K562 (cell line): ENCODE measurements around the gene CPED1. TPM values are rescaled to one million over a fixed set of nuclear protein-coding genes. Genes with fewer than 3 reads are reported as not detected.
A peak's percentile ranks its signal among the peaks of the same experiment; 100 is the strongest.

Source experiments
- BRCA1 ChIP-seq, 2 experiments: fragments of 450-650 bp in 1 of 2; sonication (generic) in 1 of 2; formaldehyde crosslinking in 1 of 2; IDR thresholded peaks; 2 replicates each; pipeline versions ENCODE4 v1.5.0 to v1.6.1; 2017 to 2020; ENCODE audit warnings: mild to moderate bottlenecking in 1 of 2, missing genetic modification reagents in 1 of 2
- DPF2 ChIP-seq: fragments of 450-650 bp; IDR thresholded peaks from 2 replicates; pipeline ENCODE4 v1.6.1; 2016
- FOSL1 ChIP-seq: fragments of 200-800 bp; sonication (Bioruptor generic); conservative IDR thresholded peaks from 2 replicates; pipeline ENCODE4 v1.6.1; 2016; ENCODE audit warnings: missing genetic modification characterization, missing compliant biosample characterization
- HCFC1 ChIP-seq: IDR thresholded peaks from 2 replicates; pipeline ENCODE4 v1.6.1; 2012; ENCODE audit warnings: low read depth, low read length, improper control_type of control experiment
- LCOR ChIP-seq: sonication (generic); formaldehyde crosslinking; IDR thresholded peaks from 2 replicates; pipeline ENCODE4 v1.8.0; 2022; ENCODE audit warnings: mild to moderate bottlenecking, missing genetic modification reagents
- NCOA2 ChIP-seq, 2 experiments: fragments of 450-650 bp; IDR thresholded peaks; 2 replicates each; pipeline ENCODE4 v1.6.1; 2018; ENCODE audit warnings: mild to moderate bottlenecking in 2 of 2, moderate library complexity in 1 of 2; ENCODE audit not compliant: partially characterized antibody in 2 of 2
- NFYB ChIP-seq: IDR thresholded peaks from 2 replicates; pipeline ENCODE4 v1.6.1; 2011; ENCODE audit warnings: mild to moderate bottlenecking, moderate library complexity; ENCODE audit not compliant: insufficient read length; ENCODE audit errors: extremely low read depth
- NR2F6 ChIP-seq: fragments of 450-650 bp; formaldehyde crosslinking; IDR thresholded peaks from 2 replicates; pipeline ENCODE4 v1.4.0; 2020; ENCODE audit warnings: mild to moderate bottlenecking
- PHB2 ChIP-seq: fragments of 450-650 bp; IDR thresholded peaks from 2 replicates; pipeline ENCODE4 v1.6.1; 2017; ENCODE audit warnings: low read depth
- RFX1 ChIP-seq: fragments of 450-650 bp; IDR thresholded peaks from 2 replicates; pipeline ENCODE4 v1.6.1; 2016; ENCODE audit warnings: mild to moderate bottlenecking, moderate library complexity
- SAFB2 ChIP-seq: fragments of 200-400 bp; formaldehyde crosslinking; IDR thresholded peaks from 2 replicates; pipeline ENCODE4 v1.6.1; 2018; ENCODE audit warnings: borderline replicate concordance, low read length, low read depth, moderate library complexity; ENCODE audit not compliant: severe bottlenecking
- SLC30A9 ChIP-seq: fragments of 250-450 bp; sonication (Bioruptor Pico); IDR thresholded peaks from 2 replicates; pipeline ENCODE4 v1.8.0; 2022; ENCODE audit warnings: mild to moderate bottlenecking, moderate library complexity
- TEAD2 ChIP-seq: fragments of 450-650 bp; IDR thresholded peaks from 2 replicates; pipeline ENCODE4 v1.6.1; 2016; ENCODE audit warnings: missing genetic modification characterization, control low read depth, missing compliant biosample characterization
- ZNF140 ChIP-seq: fragments of 250-450 bp; sonication (Bioruptor Pico); IDR thresholded peaks from 2 replicates; pipeline ENCODE4 v1.8.0; 2021; ENCODE audit warnings: moderate library complexity, mild to moderate bottlenecking, inconsistent platforms
- ZNF143 ChIP-seq: sonication (generic); formaldehyde crosslinking; IDR thresholded peaks from 2 replicates; pipeline ENCODE4 v1.9.0; 2022; ENCODE audit warnings: mild to moderate bottlenecking, missing genetic modification reagents
- ZNF239 ChIP-seq: fragments of 250-450 bp; sonication (Bioruptor Pico); IDR thresholded peaks from 2 replicates; pipeline ENCODE4 v1.4.0; 2020; ENCODE audit warnings: mild to moderate bottlenecking
- ZNF274 ChIP-seq: IDR thresholded peaks from 2 replicates; pipeline ENCODE4 v1.6.1; 2011; ENCODE audit warnings: low read depth, mild to moderate bottlenecking, low read length, moderate library complexity, borderline replicate concordance
- ZNF3 ChIP-seq: fragments of 250-450 bp; sonication (Bioruptor Pico); IDR thresholded peaks from 2 replicates; pipeline ENCODE4 v1.5.0; 2021; ENCODE audit warnings: mild to moderate bottlenecking, moderate library complexity
- ZNF766 ChIP-seq: fragments of 200-800 bp; sonication (Bioruptor generic); conservative IDR thresholded peaks from 2 replicates; pipeline ENCODE4 v1.6.1; 2016; ENCODE audit warnings: missing genetic modification characterization, missing compliant biosample characterization
- polyA plus RNA-seq, 8 experiments: library from polyadenylated mRNA; depleted of rRNA in 4 of 8; stranded (reverse) in 5 of 8; unstranded in 3 of 8; fragments of >200 nt; fragmentation: Nextera tagmentation in 2 of 8; fragmentation: Illumina TruSeq in 1 of 8; extraction: Ambion mirVana in 2 of 8; extraction: Trizol in 1 of 8; gene quantifications; 2 replicates each; pipeline versions ENCODE4 v1.2.1 to v1.2.3, GENCODE V29; 2011 to 2014; ENCODE audit warnings: inconsistent platforms in 1 of 8, missing spikeins in 1 of 8
- total RNA-seq, 7 experiments: library from RNA; depleted of rRNA in 6 of 7; stranded (reverse); fragments of >200 nt in 6 of 7; fragmentation: Illumina TruSeq in 2 of 7; extraction: Trizol in 2 of 7; gene quantifications; 2 replicates each; pipeline versions ENCODE4 v1.2.1 to v1.2.3, GENCODE V29; 2011 to 2021; ENCODE audit warnings: low replicate concordance in 1 of 7
- TF ChIP-seq, protein P1 (sequence below), 2 experiments: fragments of 450-650 bp; IDR thresholded peaks; 2 replicates each; pipeline ENCODE4 v1.6.1; 2016
- TF ChIP-seq, protein P2 (sequence below): fragments of 450-650 bp; formaldehyde crosslinking; IDR thresholded peaks from 2 replicates; pipeline ENCODE4 v1.4.0; 2022; ENCODE audit warnings: mild to moderate bottlenecking, moderate library complexity
- TF ChIP-seq, protein P3 (sequence below), 3 experiments: fragments of 200-800 bp in 1 of 3; sonication (Bioruptor generic) in 1 of 3; sonication (generic) in 1 of 3; formaldehyde crosslinking in 1 of 3; IDR thresholded peaks; 2 replicates each; pipeline versions ENCODE4 v1.6.1 to v1.8.0; 2016 to 2022; ENCODE audit warnings: mild to moderate bottlenecking in 2 of 3, missing compliant biosample characterization in 2 of 3, missing genetic modification characterization in 2 of 3, missing genetic modification reagents in 1 of 3
- TF ChIP-seq, protein P4 (sequence below): fragments of 450-650 bp; IDR thresholded peaks from 2 replicates; pipeline ENCODE4 v1.7.1; 2018; ENCODE audit warnings: mild to moderate bottlenecking, low read depth; ENCODE audit not compliant: partially characterized antibody

CPED1 gene
- total and polyA plus RNA-seq, 9 of the 15 experiments (the other 6 are each of a cell fraction or from before 2014, with no cell fraction given): 195 to 393 (median 290) TPM

DNA sequence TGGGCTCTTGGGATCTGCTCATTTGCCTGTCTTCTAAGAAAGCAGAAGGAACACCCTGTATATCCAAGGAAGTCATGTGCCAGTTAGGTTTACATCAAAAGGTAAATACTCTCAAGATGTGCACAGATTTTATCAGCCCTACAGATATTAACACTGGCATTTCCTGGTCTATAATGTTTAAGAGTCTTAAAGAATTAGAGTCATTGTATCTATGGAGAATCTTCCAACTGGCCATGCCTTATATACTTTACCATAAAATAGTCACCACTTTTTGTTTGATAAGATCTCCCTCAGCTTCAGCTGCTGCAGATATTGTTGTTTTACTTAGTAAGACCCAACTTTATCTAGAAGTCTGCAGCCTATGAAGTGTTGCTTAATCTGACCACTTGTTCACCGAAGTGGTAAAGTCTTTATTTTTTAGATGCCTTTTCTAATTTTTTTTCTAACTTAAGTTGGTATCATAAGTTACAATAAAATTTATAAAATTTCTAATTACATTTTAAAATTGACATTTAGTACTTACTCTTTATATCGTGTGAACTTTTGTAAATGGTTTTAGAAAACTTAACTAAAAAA, 58.5 kb downstream of the CPED1 start (continued):
- no peak for TF ChIP-seq ZNF140
- TF ChIP-seq LCOR (CRISPR knock-in tag): no peak
- TF ChIP-seq TEAD2 (tag): no peak
- no peak for TF ChIP-seq ZNF274
- TF ChIP-seq, protein P1, sequence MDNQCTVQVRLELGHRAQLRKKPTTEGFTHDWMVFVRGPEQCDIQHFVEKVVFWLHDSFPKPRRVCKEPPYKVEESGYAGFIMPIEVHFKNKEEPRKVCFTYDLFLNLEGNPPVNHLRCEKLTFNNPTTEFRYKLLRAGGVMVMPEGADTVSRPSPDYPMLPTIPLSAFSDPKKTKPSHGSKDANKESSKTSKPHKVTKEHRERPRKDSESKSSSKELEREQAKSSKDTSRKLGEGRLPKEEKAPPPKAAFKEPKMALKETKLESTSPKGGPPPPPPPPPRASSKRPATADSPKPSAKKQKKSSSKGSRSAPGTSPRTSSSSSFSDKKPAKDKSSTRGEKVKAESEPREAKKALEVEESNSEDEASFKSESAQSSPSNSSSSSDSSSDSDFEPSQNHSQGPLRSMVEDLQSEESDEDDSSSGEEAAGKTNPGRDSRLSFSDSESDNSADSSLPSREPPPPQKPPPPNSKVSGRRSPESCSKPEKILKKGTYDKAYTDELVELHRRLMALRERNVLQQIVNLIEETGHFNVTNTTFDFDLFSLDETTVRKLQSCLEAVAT (IDR thresholded peaks at IDR 0.05): no peak; a peak in 1 of 4 replicates
- TF ChIP-seq, protein P2, sequence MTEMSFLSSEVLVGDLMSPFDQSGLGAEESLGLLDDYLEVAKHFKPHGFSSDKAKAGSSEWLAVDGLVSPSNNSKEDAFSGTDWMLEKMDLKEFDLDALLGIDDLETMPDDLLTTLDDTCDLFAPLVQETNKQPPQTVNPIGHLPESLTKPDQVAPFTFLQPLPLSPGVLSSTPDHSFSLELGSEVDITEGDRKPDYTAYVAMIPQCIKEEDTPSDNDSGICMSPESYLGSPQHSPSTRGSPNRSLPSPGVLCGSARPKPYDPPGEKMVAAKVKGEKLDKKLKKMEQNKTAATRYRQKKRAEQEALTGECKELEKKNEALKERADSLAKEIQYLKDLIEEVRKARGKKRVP: no peak
- TF ChIP-seq NR2F6 (CRISPR knock-in tag): no peak
- TF ChIP-seq DPF2: peak; percentile 93
- TF ChIP-seq NCOA2 (IDR thresholded peaks at IDR 0.05; ENCODE audit: partially characterized antibody in 2 of 2): no peak
- no peak for TF ChIP-seq SAFB2
- TF ChIP-seq RFX1: no peak
- no peak for TF ChIP-seq ZNF3
- TF ChIP-seq, protein P3, sequence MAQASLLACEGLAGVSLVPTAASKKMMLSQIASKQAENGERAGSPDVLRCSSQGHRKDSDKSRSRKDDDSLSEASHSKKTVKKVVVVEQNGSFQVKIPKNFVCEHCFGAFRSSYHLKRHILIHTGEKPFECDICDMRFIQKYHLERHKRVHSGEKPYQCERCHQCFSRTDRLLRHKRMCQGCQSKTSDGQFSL (CRISPR knock-in tag; IDR thresholded peaks at IDR 0.05): no peak
- TF ChIP-seq, protein P3 (tag; IDR thresholded peaks at IDR 0.05): no peak
- peak; percentile 73 for TF ChIP-seq ZNF239 (CRISPR knock-in tag)
- no peak for TF ChIP-seq BRCA1 (IDR thresholded peaks at IDR 0.05)
- TF ChIP-seq BRCA1 (CRISPR knock-in tag; IDR thresholded peaks at IDR 0.05): no peak
- TF ChIP-seq PHB2: no peak
- TF ChIP-seq HCFC1: no peak
- peak; percentile 78 for TF ChIP-seq FOSL1 (tag)
- no peak for TF ChIP-seq ZNF143
- TF ChIP-seq ZNF766 (CRISPR knock-in tag): peak; percentile 60
- TF ChIP-seq NFYB: no peak
- no peak for TF ChIP-seq SLC30A9
- TF ChIP-seq, protein P4, sequence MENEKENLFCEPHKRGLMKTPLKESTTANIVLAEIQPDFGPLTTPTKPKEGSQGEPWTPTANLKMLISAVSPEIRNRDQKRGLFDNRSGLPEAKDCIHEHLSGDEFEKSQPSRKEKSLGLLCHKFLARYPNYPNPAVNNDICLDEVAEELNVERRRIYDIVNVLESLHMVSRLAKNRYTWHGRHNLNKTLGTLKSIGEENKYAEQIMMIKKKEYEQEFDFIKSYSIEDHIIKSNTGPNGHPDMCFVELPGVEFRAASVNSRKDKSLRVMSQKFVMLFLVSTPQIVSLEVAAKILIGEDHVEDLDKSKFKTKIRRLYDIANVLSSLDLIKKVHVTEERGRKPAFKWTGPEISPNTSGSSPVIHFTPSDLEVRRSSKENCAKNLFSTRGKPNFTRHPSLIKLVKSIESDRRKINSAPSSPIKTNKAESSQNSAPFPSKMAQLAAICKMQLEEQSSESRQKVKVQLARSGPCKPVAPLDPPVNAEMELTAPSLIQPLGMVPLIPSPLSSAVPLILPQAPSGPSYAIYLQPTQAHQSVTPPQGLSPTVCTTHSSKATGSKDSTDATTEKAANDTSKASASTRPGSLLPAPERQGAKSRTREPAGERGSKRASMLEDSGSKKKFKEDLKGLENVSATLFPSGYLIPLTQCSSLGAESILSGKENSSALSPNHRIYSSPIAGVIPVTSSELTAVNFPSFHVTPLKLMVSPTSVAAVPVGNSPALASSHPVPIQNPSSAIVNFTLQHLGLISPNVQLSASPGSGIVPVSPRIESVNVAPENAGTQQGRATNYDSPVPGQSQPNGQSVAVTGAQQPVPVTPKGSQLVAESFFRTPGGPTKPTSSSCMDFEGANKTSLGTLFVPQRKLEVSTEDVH: no peak
